Mesenteric fat pad (tissue), 1 donor: Measurements from ENCODE around the gene MED20. TPM values are rescaled to one million over a fixed set of nuclear protein-coding genes. Genes with fewer than 3 reads are reported as not detected.
A peak's percentile ranks its signal among the peaks of the same experiment; 100 is the strongest.
"Not testable (repeated sequence)": the region's sequence is repeated elsewhere in the genome, so short reads cannot be mapped to it uniquely, and the experiment has no call there.

Source experiments
- DNase-seq: peaks from one replicate; pipeline ENCODE4 v3.0.0-alpha.2; 2020; ENCODE audit warnings: low spot score
- long read RNA-seq: library from polyadenylated mRNA; unstranded; transcript quantifications from one replicate; pipeline ENCODE4 v2.0.0, GENCODE V29; 2020
- total RNA-seq: library from RNA; stranded (reverse); fragmentation: NEBNext Ultra II Directional; extraction: Animal tissue kit (Norgen Biotek cat#: 25700); gene quantifications from one replicate; pipeline ENCODE4 v1.2.1, GENCODE V29; 2021
- donor health status: DM: yes; HTN: yes; CAD: no.

Gene MED20, protein sequence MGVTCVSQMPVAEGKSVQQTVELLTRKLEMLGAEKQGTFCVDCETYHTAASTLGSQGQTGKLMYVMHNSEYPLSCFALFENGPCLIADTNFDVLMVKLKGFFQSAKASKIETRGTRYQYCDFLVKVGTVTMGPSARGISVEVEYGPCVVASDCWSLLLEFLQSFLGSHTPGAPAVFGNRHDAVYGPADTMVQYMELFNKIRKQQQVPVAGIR
- 16.5 TPM for total RNA-seq
- long read RNA-seq, transcript MED20-201 (4 exons, 2,438 nt): major isoform, 18 of 26 reads
- long read RNA-seq, partial matches to known transcripts: 1 of 26 reads
- long read RNA-seq, other reads (novel, unspliced or antisense): 5 of 26 reads

DNA sequence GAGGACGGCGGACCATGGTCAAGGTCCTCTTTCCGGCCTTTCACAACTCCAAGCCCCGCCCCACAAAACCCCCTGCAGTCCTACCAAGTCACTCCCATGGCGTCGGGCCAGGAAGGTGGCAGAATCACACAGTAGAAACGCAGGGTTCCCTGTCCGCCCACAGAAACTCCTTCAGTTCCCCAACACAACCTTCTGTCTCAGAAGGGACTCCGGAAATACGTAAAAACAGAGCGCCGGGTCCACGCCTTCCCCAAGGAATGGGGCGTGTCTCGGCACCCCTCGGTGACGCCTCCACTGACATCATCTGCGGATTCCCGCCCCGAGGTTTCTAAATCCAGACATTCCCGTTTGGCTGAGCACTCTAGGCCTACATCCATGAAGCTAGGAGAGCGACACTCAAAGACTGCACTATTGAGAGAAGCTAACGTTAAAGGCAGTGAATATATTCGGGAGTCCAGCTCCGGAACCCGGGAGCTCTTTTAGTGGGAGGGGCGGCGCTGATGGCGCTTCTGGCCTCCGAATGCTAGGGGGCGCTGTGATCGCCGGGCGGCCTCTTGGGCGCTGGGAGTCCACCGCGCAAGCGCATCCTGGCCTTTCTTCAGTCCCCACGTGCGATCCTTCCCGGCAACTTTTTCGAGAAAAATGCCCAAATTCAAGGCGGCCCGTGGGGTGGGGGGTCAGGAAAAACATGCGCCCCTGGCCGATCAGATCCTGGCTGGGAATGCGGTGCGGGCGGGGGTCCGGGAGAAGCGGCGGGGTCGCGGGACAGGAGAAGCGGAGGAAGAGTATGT lies at the start of gene MED20, which contains the start of gene BYSL:
TSS of gene MED20 (minus strand) at position 219 of the 791 bp plus-strand sequence. CDS start at position 98, 121 bp downstream.
TSS of gene BYSL (plus strand) at position 579 of the 791 bp plus-strand sequence. CDS start at position 643, 64 bp downstream.
- peak; percentile 96 for DNase-seq

DNA sequence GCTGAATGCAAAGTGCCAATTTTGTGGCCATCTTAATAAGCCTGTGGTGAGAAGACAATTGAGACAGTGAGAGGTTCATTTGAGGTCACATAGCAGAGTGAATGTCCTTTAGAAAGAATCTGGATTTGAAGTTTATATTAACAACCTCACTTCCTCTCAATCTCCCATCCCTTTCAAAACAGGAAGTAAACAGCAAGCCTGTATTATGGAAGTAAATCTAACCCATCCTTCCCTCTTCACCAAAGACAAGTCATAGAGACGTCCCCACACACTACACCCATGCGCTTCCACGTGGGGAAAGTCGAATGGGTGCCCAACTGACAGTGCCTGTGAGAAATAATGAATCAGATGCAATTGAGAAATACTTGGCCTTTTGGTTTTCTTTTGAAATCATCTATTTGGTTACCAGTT lies 49.5 kb upstream of the MED20 start:
- peak; percentile 18 for DNase-seq

DNA sequence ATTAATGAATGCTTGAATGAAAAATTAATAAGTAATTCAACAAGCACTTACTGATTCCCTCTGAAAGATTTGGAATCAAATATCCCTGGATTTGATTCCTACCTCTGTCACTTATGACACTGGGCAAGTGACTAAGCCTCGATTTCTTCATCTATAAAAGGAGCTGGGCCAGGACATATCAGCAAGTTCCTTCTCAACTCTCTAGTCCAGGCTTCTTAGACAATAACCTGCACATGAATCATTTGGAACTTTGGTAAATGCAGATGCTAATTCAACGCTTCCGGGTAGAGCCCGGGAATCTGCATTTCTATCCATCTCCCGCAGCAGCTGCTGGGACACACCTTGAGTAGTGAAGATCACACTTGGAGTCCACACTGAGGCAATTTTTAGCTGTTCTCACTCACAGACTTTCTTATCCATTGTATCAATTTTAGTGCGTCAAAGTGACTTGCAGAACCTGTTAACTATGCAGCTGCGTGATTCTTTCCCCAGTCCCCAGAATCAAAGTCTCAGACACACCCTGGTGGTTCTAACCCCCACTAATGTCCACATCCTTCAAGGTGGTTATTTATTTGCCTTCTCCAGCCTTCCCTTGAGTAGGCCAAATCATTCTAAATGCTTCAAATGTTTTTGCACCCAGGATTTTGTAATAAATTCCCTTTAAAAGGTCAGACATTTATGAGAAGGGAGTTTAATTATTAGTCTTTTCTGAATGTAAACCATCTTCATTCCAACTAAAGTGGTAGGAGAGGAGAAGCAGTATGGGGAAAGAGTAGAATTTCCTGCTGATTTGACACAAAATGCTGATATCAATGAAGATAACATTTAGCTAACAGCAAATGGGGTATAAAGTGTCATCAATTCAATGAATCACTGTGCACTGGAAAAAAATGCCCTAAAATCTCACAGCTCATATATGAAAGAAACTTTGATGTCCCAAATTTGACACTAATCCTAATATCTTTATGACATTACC lies 46.7 kb upstream of the MED20 start:
- peak; percentile 30 for DNase-seq

DNA sequence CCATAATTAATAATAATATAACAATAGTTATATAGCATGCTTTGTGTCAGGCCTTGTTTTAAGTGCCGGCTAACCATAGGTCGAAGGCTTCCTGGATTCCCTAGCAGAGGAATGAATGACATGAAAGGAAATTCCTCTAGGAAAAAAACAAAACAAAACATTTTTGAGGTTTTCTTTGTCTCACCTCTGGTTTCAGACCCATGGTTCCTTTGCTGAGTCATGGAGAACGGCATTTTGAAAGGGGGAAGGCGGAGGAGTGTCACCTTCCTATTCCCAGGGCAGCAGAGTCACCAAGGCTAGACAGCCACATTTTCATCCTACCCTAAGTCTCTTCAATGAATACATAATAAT lies 46.0 kb upstream of the MED20 start:
- no peak for DNase-seq

DNA sequence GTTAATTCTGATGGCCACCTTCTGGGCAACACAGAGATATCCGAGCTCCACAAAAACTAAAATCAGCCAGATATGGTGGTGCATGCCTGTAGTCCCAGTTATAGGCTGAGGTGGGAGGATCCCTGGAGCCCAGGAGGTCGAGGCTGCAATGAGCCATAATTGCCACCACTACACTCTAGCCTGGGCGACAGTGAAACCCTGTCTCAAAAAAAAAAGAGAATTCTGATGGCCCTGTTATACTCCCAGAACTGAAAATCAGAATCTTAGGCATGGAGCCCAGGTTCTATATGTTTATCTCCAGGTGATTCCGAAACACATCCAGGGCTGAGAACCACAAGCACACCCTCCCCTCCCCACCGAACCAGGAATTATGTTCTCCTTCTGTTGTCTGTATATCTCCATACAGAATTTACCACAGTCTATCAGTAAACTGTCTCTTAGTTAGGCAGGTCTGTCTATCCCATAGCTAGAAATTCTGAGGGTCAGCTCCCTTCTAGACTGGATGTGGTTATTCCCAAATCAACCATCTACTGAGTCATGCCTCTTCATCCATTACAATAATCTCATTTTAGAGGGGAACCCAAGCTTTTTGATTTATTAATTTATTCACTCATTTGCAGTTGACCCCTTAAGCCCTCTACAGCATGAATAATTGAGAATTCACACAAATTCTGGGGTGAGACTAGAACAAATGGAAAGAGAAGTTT lies 45.4 kb upstream of the MED20 start:
- DNase-seq: no peak

DNA sequence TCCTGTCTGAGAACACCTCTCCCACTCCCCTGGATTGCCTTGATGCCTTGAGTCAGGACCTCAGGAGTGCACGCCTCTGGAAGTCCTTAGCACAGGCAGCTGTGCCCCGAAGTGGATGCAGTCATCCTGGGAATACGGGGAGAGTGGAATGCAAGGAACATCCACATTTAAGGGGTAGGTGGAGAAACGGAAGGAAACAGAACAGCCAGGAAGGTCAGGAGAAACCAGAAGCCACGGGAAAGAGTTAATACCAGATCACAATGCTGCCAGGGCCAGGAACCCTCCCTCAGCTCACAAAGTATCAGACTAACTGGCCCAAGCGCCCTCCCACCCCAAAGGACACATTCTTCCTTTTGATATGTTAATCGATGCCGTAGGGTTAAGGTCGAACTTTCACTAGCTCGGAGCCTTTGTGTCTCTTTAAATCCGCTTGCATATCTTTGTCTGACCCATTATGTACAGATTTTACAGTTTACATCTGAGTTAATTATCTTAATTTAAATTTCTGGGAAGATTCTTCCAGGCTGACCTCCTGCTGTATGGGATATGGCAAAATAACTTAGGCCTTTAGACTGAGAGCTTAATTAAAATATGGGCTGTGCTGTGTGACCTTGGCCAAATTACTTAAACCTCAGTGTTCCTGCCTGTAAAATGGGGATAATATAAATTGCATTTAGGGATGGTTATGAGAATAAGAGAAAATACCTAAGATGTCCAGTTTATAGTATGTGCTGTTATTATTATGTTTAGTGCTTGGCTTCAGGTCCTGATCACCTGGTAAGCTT lies 44.7 kb upstream of the MED20 start:
- DNase-seq: no peak

DNA sequence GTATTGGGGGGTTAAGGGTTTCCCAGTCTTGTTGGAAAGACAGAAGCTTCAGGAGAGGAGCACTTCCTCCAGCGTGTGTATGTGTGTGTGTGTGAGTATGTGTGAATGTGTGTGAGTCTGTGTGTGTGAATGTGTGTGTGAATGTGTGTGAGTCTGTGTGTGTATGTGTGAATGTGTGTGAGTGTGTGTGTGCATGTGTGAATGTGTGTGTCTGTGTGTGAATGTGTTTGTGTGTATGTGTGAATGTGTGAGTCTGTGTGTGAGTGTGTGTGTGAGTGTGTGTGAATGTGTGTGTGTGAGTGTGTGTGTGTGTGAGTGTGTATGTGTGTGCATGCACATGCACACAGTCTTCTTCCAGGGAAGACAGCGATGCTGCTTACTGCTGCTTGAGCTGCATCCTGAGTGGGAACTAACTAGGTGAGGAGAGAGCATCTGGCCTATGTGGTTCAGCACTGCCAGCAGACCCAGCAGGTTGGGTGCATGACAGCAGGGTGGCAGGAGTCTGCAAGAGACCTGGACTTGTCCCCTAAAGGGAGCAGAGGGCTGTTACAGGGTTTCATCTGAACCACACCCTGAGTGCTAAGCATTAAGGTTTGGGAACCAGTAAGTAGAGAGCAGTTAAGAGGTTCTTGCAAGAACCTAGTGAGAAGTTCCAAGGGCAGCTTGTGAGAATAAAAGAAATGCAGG lies 43.4 kb upstream of the MED20 start:
- DNase-seq: peak; percentile 20

DNA sequence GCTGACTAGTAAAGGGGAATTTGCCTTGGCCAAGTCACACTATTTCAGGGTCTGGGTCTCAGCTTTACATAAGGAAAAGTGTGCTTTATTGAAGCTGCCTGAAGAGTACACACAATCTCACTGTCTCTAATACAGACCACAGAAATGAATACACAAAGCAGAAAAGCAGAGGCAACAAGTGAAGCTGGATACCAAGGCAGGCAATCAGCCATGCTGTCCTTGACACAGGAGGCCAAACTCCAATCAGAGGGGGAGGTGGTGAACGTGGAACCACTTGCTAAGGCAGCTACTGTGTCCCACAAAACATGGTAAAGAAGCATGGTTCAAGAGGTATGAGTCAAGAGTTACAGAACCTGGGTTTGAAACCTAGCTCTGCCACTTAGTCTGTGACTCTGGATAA lies 42.4 kb upstream of the MED20 start:
- peak; percentile 5 for DNase-seq

DNA sequence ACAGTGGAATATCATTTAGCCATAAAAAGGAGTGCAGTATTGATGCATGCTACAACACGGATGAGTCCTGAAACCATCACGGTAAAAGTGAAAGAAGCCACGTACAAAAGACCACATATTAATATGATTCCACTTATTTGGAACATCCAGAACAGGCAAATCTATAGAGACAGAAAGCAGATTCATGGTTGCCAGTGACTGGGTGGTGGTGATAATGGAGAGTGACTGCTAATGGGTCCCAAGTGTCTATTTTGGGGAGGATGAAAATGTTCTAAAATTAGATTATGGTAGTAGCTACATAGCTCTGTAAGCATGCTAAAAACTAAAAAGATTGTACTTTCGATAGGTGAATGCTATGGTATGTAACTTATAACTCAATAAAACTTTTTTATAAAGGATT lies 39.1 kb upstream of the MED20 start:
- DNase-seq: no peak

DNA sequence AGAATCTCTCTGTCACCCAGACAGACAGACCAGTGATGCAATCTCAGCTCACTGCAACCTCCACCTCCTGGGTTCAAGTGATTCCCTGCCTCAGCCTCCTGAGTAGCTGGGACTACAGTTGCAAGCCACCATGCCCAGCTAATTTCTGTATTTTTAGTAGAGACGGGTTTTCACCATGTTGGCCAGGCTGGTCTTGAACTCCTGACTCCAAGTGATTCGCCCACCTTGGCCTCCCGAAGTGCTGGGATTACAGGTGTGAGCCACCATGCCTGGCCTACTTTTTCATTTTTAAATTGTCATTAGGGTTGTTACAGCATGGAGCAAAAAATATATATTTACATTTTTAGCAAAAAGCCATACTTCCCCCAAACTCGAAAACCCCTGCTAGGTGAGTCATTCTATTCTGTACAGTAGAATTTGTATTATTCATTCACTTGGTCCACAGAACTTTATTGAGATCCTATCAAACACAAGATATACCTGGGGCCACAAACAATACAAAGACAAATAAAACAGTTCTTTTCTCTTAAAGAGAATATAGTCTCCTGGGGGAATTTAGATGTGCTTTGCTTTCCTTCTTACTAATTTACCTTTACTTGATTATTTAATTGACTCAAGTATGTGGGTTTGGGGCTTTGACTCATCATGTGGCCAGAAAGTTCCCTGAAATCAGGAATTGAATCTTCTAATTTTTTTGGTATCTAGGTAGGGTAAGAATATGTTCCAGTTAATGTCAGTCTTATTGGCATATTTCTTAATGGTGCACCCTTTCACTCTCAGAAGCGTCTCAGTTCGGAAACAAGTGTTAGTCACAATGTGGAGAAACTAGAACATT lies 37.3 kb upstream of the MED20 start:
- no peak for DNase-seq

DNA sequence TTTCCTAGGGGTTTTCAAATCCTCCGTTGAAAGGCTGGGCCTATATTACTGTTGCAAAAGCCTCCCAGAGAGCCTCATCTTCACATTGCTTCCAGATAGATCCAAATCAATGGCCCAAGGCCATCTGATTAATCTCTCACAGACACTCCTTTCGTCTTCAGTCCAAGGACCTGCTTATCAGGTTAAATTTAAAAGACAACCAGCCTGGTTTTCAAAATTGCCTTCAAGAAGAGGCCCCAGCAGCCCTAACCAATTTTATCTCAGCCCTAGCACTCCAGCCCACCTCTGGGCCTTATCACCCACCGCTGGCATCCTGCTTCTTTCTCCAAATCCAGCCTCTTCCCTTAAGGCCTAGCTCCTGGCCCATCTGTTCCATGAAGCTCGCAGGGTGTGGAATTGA lies 36.2 kb upstream of the MED20 start:
- DNase-seq: no peak

DNA sequence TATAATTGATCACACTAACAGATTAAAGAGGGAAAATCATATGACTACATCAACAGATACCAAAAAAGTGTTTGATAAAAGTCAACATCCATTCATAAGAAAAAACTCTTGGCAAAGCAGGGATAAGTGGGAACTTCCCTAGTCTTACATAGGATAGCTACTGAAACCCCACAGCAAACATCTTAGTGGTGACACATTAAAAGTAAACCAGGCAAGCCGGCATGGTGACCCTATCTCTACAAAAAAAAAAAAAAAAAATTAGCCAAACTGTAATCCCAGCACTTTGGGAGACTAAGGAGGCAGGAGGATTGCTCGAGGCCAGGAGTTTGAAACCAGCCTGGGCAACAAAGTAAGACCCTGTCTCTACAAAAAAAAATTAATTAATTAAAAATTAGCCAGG lies 34.5 kb upstream of the MED20 start:
- no peak for DNase-seq

DNA sequence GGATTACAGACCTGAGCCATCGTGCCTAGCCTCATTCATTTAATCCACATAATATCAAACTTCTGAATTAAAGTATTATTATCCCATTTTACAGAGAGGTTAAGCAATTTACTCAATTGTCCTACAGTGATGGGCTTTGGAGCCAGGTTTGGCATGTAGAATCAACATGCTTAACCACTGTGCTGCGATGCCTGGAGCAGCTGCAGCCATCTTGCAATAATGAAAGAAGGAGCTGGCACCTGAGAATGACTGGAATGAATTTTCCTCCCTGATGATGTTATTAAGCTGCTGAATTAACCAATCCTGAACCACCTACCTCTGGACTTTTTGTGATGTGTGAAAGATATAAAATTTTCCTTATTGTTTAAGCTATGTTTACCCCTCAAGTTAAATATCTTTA lies 33.7 kb upstream of the MED20 start:
- no peak for DNase-seq

DNA sequence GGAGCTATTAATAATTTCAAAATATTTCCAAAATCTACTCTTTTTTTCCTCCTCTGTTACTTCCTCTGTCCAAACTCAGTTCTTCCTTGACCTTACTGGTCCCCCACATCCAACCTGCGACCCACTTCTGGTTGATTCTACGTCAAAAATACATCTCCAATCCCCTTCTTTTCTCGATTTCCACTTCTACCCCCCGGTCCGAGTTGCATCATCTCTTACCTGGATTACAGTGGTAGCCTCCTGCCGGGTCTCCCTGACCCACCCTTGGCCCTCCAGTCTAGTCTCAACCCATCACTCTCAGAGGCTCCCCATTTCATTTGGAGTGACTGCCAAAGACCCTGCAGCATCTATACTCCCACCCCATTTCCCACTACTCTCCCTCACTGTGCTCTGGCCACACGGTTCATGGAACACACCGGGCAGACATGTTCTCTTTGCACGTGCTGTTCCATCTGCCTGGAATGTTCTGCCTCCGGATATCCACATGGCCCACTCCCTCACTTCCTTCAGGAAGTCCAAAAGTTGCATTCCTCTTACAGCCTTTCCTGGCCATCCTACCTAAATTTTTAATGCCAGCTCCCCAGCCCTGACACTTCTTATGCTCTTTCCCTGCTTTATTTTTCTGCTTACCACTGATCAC lies 26.8 kb upstream of the MED20 start:
- DNase-seq: no peak

DNA sequence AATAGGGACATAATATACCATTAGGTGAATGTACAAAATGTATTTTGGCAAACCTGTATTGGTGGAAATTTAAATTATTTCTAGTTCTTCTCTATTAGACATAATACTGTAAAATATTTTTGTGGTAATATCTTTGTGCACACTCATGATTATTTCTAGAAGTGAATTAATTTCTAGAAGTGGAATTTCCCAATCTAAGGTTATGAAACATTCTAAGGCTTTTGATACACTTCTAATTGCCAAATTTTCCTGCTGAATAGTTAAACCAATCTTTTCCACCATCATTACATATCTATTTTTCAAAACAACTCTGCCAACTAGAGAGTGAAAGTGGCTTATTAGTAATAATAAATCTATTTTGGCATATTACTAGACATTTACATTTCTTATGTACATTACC lies 22.5 kb upstream of the MED20 start:
- DNase-seq: no peak

DNA sequence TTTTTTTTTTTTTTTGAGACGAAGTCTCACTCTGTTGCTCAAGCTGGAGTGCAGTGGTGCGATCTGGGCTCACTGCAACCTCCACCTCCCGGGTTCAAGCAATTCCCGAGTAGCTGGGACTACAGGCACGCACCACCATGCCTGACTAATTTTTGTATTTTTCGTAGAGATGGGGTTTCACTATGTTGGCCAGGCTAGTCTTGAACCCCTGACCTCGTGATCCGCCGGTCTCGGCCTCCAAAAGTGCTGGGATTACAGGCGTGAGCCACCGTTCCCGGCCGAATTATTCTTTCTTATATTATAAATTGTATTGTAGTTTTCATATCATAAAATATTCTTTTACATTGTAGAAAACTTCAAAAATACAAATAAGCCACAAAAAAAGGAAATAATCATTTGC lies 21.9 kb upstream of the MED20 start:
- DNase-seq: not testable (repeated sequence)

DNA sequence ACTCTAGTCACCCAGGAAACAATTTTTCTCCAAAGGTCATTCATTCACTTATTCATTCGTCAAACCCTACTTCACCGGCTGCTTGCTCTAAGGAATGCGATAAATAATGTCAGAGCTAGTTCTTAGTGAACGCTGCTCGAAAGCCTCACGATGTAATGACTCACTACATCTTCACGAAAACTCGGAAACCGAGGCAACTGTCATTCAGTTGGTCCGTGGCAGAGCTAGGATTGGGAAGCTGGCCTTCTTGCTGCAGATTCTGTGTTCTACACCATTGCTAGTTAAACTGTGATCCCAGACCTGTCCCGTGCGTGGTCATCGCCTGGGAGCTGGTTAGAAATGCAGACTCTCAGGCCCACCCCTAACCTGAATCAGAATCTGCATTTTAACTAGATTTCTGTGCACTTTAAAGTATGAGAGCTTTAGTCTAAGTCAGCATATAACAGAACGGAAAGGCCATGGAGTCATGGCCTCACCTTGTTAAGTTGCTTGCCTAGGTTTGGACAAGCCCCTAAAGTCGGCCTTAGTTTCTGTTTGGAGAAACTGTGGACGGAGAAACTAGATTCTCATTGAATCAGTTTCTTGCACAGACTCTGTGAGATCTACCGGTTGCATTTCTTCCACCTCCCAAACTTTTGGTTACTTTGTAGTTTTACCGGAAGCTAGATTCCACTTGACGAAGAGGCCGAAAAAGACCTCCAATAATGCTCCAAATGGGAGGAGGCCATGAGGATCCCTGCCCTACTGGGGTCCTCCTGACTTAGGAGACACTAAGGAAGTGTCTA lies 21.3 kb upstream of the MED20 start:
- DNase-seq: no peak
